Stimulated activated naive B cell treated with anti-CD40 and anti-IgM and Interleukin-4, amounts not matched to agents 10 μg/mL and 1 μg/mL and 100 μg/mL, for 72 hours (primary cell): ENCODE results near the gene KLHL17.
"Not testable (repeated sequence)": the region's sequence is repeated elsewhere in the genome, so short reads cannot be mapped to it uniquely, and the experiment has no call there.

ENCODE experiments used
- ATAC-seq, 2 donors: fragments of 150-1000 bp; cut with Tn5 transposase; replicated peaks; 2 replicates each; pipeline ENCODE4 v1.10.0; 2021; ENCODE audit warnings: moderate library complexity in 1 of 2
- DNase-seq: peaks from one replicate; pipeline ENCODE4 v3.0.0; 2021
- H3K27ac Mint-ChIP-seq: one replicate; pipeline ENCODE4 v1.8.0; 2022; ENCODE audit warnings: mild to moderate bottlenecking, mixed read lengths
- H3K27me3 Mint-ChIP-seq, 2 donors: one replicate each; pipeline ENCODE4 v1.8.0; 2022; ENCODE audit warnings: mixed read lengths in 2 of 2
- H3K36me3 Mint-ChIP-seq, 2 donors: one replicate each; pipeline ENCODE4 v1.8.0; 2022; ENCODE audit warnings: mixed read lengths in 2 of 2, mild to moderate bottlenecking in 1 of 2
- H3K4me1 Mint-ChIP-seq, 2 donors: one replicate each; pipeline ENCODE4 v1.8.0; 2022; ENCODE audit warnings: mixed read lengths in 2 of 2, mild to moderate bottlenecking in 1 of 2
- H3K4me3 Mint-ChIP-seq, 2 donors: one replicate each; pipeline ENCODE4 v1.8.0; 2022; ENCODE audit warnings: mild to moderate bottlenecking in 2 of 2, mixed read lengths in 2 of 2, moderate library complexity in 1 of 2
- H3K9me3 Mint-ChIP-seq, 2 donors: one replicate each; pipeline ENCODE4 v1.8.0; 2022; ENCODE audit warnings: mixed read lengths in 2 of 2, mild to moderate bottlenecking in 1 of 2

The KLHL17 gene

GRCh38 chr1:945688-946556 lies 14.5 kb upstream of the KLHL17 start:
- Mint-ChIP-seq H3K36me3 (peaks cover 56 to 64% of the 10 kb centered on the region in 2 donors), H3K4me1 (peaks cover 5 to 17% of the 10 kb centered on the region in 2 donors), H3K4me3 (no peak overlapping the region), H3K27ac (no peak overlapping the region), H3K9me3 (no peaks in the 10 kb centered on the region), H3K27me3 (peaks cover 6 to 12% of the 10 kb centered on the region in 2 donors)
- DNase-seq (no peak), ATAC-seq (no peak)

- not testable (repeated sequence) for H3K9me3 Mint-ChIP-seq, DNase-seq, H3K27me3 Mint-ChIP-seq, ATAC-seq, H3K4me3 Mint-ChIP-seq, H3K27ac Mint-ChIP-seq
- H3K36me3 Mint-ChIP-seq = peaks cover 63 to 73% of the 10 kb centered on the region in 2 donors
- peaks cover 4 to 10% of the 10 kb centered on the region in 2 donors for H3K4me1 Mint-ChIP-seq
Measured at GRCh38 chr1:946811-947210, 13.6 kb upstream of the KLHL17 start.

- H3K27ac Mint-ChIP-seq = no peak overlapping the region
- ATAC-seq (no peak), DNase-seq (no peak)
- H3K4me3 Mint-ChIP-seq = no peak overlapping the region
- H3K9me3 Mint-ChIP-seq = no peaks in the 10 kb centered on the region
- H3K27me3 Mint-ChIP-seq = peaks cover 0 to 5% of the 10 kb centered on the region in 2 donors
- peaks cover 6 to 9% of the 10 kb centered on the region in 2 donors for H3K4me1 Mint-ChIP-seq
- H3K36me3 Mint-ChIP-seq = peaks cover 66 to 79% of the 10 kb centered on the region in 2 donors
Measured at GRCh38 chr1:947958-948357, 12.4 kb upstream of the KLHL17 start.

- H3K4me1 Mint-ChIP-seq = peaks cover 8 to 15% of the 10 kb centered on the region in 2 donors
- no peak for DNase-seq
- H3K27ac Mint-ChIP-seq = no peak overlapping the region
- no peak for ATAC-seq
- no peak overlapping the region for H3K4me3 Mint-ChIP-seq
- no peaks in the 10 kb centered on the region for H3K9me3 Mint-ChIP-seq
- H3K36me3 Mint-ChIP-seq = peaks cover 74 to 88% of the 10 kb centered on the region in 2 donors
- H3K27me3 Mint-ChIP-seq = no peaks in the 10 kb centered on the region
Measured at GRCh38 chr1:950268-950667, 10.1 kb upstream of the KLHL17 start.

- Mint-ChIP-seq H3K27ac (no peak overlapping the region), H3K9me3 (no peaks in the 10 kb centered on the region), H3K36me3 (peaks cover 74 to 85% of the 10 kb centered on the region in 2 donors), H3K4me3 (no peak overlapping the region), H3K27me3 (no peaks in the 10 kb centered on the region), H3K4me1 (peaks cover 10 to 16% of the 10 kb centered on the region in 2 donors)
- ATAC-seq = no peak
- no peak for DNase-seq
Measured at GRCh38 chr1:950881-951280, 9.5 kb upstream of the KLHL17 start.

GRCh38 chr1:951364-951763 lies 9.0 kb upstream of the KLHL17 start:
- ATAC-seq (no peak), DNase-seq (no peak)
- no peaks in the 10 kb centered on the region for H3K27me3 Mint-ChIP-seq
- H3K27ac Mint-ChIP-seq = no peak overlapping the region
- no peak overlapping the region for H3K4me3 Mint-ChIP-seq
- H3K36me3 Mint-ChIP-seq = peaks cover 71 to 84% of the 10 kb centered on the region in 2 donors
- H3K9me3 Mint-ChIP-seq = no peaks in the 10 kb centered on the region
- H3K4me1 Mint-ChIP-seq = peaks cover 10 to 18% of the 10 kb centered on the region in 2 donors

- DNase-seq (no peak), ATAC-seq (no peak)
- Mint-ChIP-seq H3K4me3 (no peak overlapping the region), H3K27ac (no peak overlapping the region), H3K9me3 (no peaks in the 10 kb centered on the region), H3K4me1 (peaks cover 14 to 27% of the 10 kb centered on the region in 2 donors), H3K36me3 (peaks cover 70 to 83% of the 10 kb centered on the region in 2 donors), H3K27me3 (no peaks in the 10 kb centered on the region)
Measured at GRCh38 chr1:952201-952600, 8.2 kb upstream of the KLHL17 start.

- no peak overlapping the region for H3K4me3 Mint-ChIP-seq
- H3K4me1 Mint-ChIP-seq = peaks cover 18 to 31% of the 10 kb centered on the region in 2 donors
- H3K36me3 Mint-ChIP-seq = peaks cover 69 to 83% of the 10 kb centered on the region in 2 donors
- no peak for ATAC-seq
- H3K27me3 Mint-ChIP-seq = no peaks in the 10 kb centered on the region
- no peak for DNase-seq
- no peaks in the 10 kb centered on the region for H3K9me3 Mint-ChIP-seq
- H3K27ac Mint-ChIP-seq = no peak overlapping the region
Measured at GRCh38 chr1:952603-953002, 7.8 kb upstream of the KLHL17 start.

- Mint-ChIP-seq H3K4me1 (peaks cover 23 to 40% of the 10 kb centered on the region in 2 donors), H3K27me3 (no peaks in the 10 kb centered on the region), H3K27ac (no peak overlapping the region), H3K4me3 (no peak overlapping the region), H3K36me3 (peaks cover 62 to 78% of the 10 kb centered on the region in 2 donors), H3K9me3 (no peaks in the 10 kb centered on the region)
- ATAC-seq (no peak), DNase-seq (no peak)
Measured at GRCh38 chr1:953524-954320, 6.7 kb upstream of the KLHL17 start.

GRCh38 chr1:954927-955326 lies 5.5 kb upstream of the KLHL17 start:
- DNase-seq = no peak
- H3K27me3 Mint-ChIP-seq = no peaks in the 10 kb centered on the region
- peaks cover 50 to 66% of the 10 kb centered on the region in 2 donors for H3K36me3 Mint-ChIP-seq
- no peak overlapping the region for H3K27ac Mint-ChIP-seq
- H3K9me3 Mint-ChIP-seq = no peaks in the 10 kb centered on the region
- H3K4me1 Mint-ChIP-seq = peaks cover 23 to 48% of the 10 kb centered on the region in 2 donors
- no peak for ATAC-seq
- no peak overlapping the region for H3K4me3 Mint-ChIP-seq

- Mint-ChIP-seq H3K9me3 (no peaks in the 10 kb centered on the region), H3K4me1 (peaks cover 23 to 48% of the 10 kb centered on the region in 2 donors), H3K36me3 (peaks cover 48 to 60% of the 10 kb centered on the region in 2 donors), H3K4me3 (no peak overlapping the region), H3K27me3 (no peaks in the 10 kb centered on the region), H3K27ac (no peak overlapping the region)
- no peak for ATAC-seq
- no peak for DNase-seq
Measured at GRCh38 chr1:955474-955873, 4.9 kb upstream of the KLHL17 start.

- Mint-ChIP-seq H3K4me1 (peaks cover 20 to 53% of the 10 kb centered on the region in 2 donors), H3K27ac (no peak overlapping the region), H3K36me3 (peaks cover 38 to 49% of the 10 kb centered on the region in 2 donors), H3K27me3 (no peaks in the 10 kb centered on the region), H3K4me3 (no peak overlapping the region), H3K9me3 (no peaks in the 10 kb centered on the region)
- ATAC-seq (no peak), DNase-seq (no peak)
Measured at GRCh38 chr1:956636-957035, 3.7 kb upstream of the KLHL17 start.

- Mint-ChIP-seq H3K4me1 (peaks cover 21 to 56% of the 10 kb centered on the region in 2 donors), H3K9me3 (no peaks in the 10 kb centered on the region), H3K27ac (peak within 1 kb of the TSS; percentile 90), H3K27me3 (no peaks in the 10 kb centered on the region), H3K36me3 (peaks cover 33 to 45% of the 10 kb centered on the region in 2 donors), H3K4me3 (peak within 1 kb of the TSS; percentile 86 to 96)
- peak; percentile 87 to 91 for ATAC-seq
- peak; percentile 88 for DNase-seq
Measured at GRCh38 chr1:958823-959730, 1.3 kb upstream of the KLHL17 start, which contains the start of gene NOC2L. NOC2L (minus strand) TSS chr1:959256; CDS start chr1:959240, 16 bp downstream.
